ENCODE measurements around the gene ANKEF1. TPM values are rescaled to one million over a fixed set of nuclear protein-coding genes. Genes with fewer than 3 reads are reported as not detected.

ANKEF1 gene
- total RNA-seq, 2 experiments from 2014 or later, result 0.45 to 0.58 TPM

GRCh38 chr20:10074513-10074912, 39.7 kb downstream of the ANKEF1 start:
- Mint-ChIP-seq H3K27ac (no peak overlapping the region), H3K36me3 (ENCODE audit: low read depth) (no peaks in the 10 kb centered on the region), H3K9me3 (no peaks in the 10 kb centered on the region), H3K4me3 (no peak overlapping the region), H3K4me1 (ENCODE audit: low read depth) (no peaks in the 10 kb centered on the region), H3K27me3 (peaks cover 19% of the 10 kb centered on the region)
- DNase-seq, result no peak
- CTCF ChIA-PET, result no interaction called here
- intact Hi-C loops (cut with micrococcal nuclease), result no loop called here
- ATAC-seq, result no peak
- POLR2A ChIA-PET, result no interaction called here
- TF ChIP-seq, protein P1, sequence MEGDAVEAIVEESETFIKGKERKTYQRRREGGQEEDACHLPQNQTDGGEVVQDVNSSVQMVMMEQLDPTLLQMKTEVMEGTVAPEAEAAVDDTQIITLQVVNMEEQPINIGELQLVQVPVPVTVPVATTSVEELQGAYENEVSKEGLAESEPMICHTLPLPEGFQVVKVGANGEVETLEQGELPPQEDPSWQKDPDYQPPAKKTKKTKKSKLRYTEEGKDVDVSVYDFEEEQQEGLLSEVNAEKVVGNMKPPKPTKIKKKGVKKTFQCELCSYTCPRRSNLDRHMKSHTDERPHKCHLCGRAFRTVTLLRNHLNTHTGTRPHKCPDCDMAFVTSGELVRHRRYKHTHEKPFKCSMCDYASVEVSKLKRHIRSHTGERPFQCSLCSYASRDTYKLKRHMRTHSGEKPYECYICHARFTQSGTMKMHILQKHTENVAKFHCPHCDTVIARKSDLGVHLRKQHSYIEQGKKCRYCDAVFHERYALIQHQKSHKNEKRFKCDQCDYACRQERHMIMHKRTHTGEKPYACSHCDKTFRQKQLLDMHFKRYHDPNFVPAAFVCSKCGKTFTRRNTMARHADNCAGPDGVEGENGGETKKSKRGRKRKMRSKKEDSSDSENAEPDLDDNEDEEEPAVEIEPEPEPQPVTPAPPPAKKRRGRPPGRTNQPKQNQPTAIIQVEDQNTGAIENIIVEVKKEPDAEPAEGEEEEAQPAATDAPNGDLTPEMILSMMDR (IDR thresholded peaks at IDR 0.05), result no peak

- Mint-ChIP-seq H3K4me3 (no peak overlapping the region), H3K9me3 (no peaks in the 10 kb centered on the region), H3K27ac (no peak overlapping the region), H3K27me3 (peaks cover 20% of the 10 kb centered on the region), H3K4me1 (ENCODE audit: low read depth) (no peaks in the 10 kb centered on the region), H3K36me3 (ENCODE audit: low read depth) (no peaks in the 10 kb centered on the region)
- no peak for ATAC-seq
- no peak for DNase-seq
- ChIA-PET POLR2A (no interaction called here), CTCF (interaction anchor here (1.1 to 4.6 kb wide), 2 partner anchors 11 to 15 kb away, joined by 3 to 36 read pairs; no protein-coding TSS in a partner anchor)
- TF ChIP-seq, protein P1 (IDR thresholded peaks at IDR 0.05), result no peak
- intact Hi-C loops (cut with micrococcal nuclease), result no loop called here
These were observed 40.8 kb downstream of the ANKEF1 start for GRCh38 chr20:10075606-10076005.

DNA sequence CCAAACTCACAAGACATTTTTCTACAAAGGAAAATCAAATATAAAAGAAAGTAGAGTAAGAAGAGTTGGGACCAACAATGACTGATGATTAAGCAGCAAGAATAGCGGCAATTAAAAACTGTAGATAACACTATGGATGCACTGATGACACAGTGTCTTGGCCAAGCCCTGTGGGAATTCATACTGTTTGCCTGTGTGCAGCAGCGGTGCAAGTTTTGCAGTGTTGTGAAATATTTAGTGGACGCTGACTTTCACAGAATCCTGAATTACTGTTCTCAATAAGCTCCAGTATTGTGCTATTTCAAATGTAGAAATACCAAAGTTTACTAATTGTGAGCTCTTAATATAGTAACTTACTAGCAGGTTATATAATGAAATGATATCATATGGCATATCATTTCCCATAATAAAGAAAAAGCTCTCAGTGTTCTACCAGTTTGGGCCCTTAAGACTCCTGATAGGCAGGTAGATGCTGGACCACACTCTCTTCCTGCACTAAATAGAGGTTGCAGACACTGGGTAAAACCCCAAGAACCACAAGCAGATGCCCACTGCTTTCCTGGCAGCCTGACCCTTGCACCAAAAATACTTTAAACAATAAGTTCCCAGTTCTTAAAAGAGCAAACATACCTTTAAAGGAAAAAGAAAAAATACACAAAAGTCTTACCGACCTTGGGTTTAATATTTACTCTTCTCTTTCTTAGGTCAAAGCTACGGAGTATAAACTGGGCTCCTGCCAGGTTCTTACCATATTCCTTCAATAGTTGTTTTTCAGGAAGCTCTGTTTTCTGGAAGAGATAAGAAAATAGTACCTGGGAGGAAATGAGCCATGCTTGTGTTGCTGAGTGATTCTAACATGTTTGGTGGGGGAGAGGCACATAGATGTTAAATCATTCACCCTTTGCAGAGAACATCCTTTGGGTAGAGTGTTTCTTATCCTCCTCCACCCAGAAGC, 41.6 kb downstream of the ANKEF1 start:
- ChIA-PET POLR2A (no interaction called here), CTCF (interaction anchor here (0.8 to 4.6 kb wide), 9 partner anchors 12 to 459 kb away, joined by 3 to 36 read pairs (median 4); no protein-coding TSS in a partner anchor)
- H3K27me3 Mint-ChIP-seq, result peaks cover 17% of the 10 kb centered on the region
- ATAC-seq (no peak), DNase-seq (no peak)
- no peaks in the 10 kb centered on the region for H3K4me1 Mint-ChIP-seq (ENCODE audit: low read depth)
- H3K27ac Mint-ChIP-seq, result no peak overlapping the region
- no peaks in the 10 kb centered on the region for H3K36me3 Mint-ChIP-seq (ENCODE audit: low read depth)
- H3K4me3 Mint-ChIP-seq, result no peak overlapping the region
- intact Hi-C loops (cut with micrococcal nuclease), result no loop called here
- no peaks in the 10 kb centered on the region for H3K9me3 Mint-ChIP-seq
- TF ChIP-seq, protein P1 (IDR thresholded peaks at IDR 0.05), result no peak

DNA sequence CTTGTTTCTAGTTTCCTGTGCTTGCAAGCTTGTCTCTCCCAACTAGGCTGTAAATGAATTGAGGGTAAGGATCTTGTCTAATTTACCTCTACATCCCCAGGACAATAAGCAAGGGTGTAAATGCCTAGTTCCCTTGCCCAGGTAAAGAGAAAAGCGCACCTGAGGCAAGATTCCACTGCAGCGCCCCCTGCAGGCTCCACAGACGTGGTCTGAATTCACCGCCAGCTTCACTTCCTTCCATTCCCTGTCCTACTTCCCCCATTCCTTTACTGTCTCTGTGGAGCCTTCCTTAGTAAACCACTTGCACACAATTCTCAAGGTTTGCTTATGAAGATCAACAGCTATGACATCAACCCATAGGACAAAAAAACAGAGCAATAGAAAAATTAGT, 42.3 kb downstream of the ANKEF1 start:
- intact Hi-C loops (cut with micrococcal nuclease), result no loop called here
- Mint-ChIP-seq H3K36me3 (ENCODE audit: low read depth) (no peaks in the 10 kb centered on the region), H3K27me3 (peaks cover 17% of the 10 kb centered on the region), H3K4me3 (no peak overlapping the region), H3K27ac (no peak overlapping the region), H3K4me1 (ENCODE audit: low read depth) (no peaks in the 10 kb centered on the region), H3K9me3 (no peaks in the 10 kb centered on the region)
- peak; percentile 4 for DNase-seq
- CTCF ChIA-PET, result interaction anchor here (0.8 to 4.6 kb wide), 8 partner anchors 14 to 460 kb away, joined by 3 to 36 read pairs (median 4); no protein-coding TSS in a partner anchor
- POLR2A ChIA-PET, result no interaction called here
- ATAC-seq, result no peak
- TF ChIP-seq, protein P1 (IDR thresholded peaks at IDR 0.05), result peak; percentile 28

- H3K4me1 Mint-ChIP-seq (ENCODE audit: low read depth), result no peaks in the 10 kb centered on the region
- H3K27me3 Mint-ChIP-seq, result peaks cover 15% of the 10 kb centered on the region
- CTCF ChIA-PET, result interaction anchor here (1.0 to 4.6 kb wide), 4 partner anchors 13 to 107 kb away, joined by 4 to 36 read pairs (median 8); no protein-coding TSS in a partner anchor
- H3K36me3 Mint-ChIP-seq (ENCODE audit: low read depth), result no peaks in the 10 kb centered on the region
- DNase-seq, result no peak
- no peak for ATAC-seq
- no peaks in the 10 kb centered on the region for H3K9me3 Mint-ChIP-seq
- H3K27ac Mint-ChIP-seq, result no peak overlapping the region
- TF ChIP-seq, protein P1 (IDR thresholded peaks at IDR 0.05), result no peak
- H3K4me3 Mint-ChIP-seq, result no peak overlapping the region
- intact Hi-C loops (cut with micrococcal nuclease), result no loop called here
- POLR2A ChIA-PET, result no interaction called here
These were observed 43.1 kb downstream of the ANKEF1 start for GRCh38 chr20:10077886-10078285.

All from activated CD8-positive, alpha-beta T cell treated with anti-CD3 and anti-CD28 coated beads for 36 hours (primary cell).